K562 (cell line): Measurements from ENCODE around the gene CD55. TPM values are rescaled to one million over a fixed set of nuclear protein-coding genes. Genes with fewer than 3 reads are reported as not detected.

Experiments
- BRF1 ChIP-seq: IDR thresholded peaks from 3 replicates; pipeline ENCODE4 v1.6.1; 2011; ENCODE audit warnings: borderline replicate concordance, mild to moderate bottlenecking; ENCODE audit not compliant: insufficient read length; ENCODE audit errors: extremely low read depth
- CC2D1A ChIP-seq: fragments of 450-650 bp; IDR thresholded peaks from 2 replicates; pipeline ENCODE4 v1.6.1; 2017; ENCODE audit warnings: mild to moderate bottlenecking
- EP300 ChIP-seq: IDR thresholded peaks from 2 replicates; pipeline ENCODE4 v1.6.1; 2012; ENCODE audit warnings: low read length, improper control_type of control experiment
- FOXA3 ChIP-seq, 2 experiments: fragments of 450-650 bp in 1 of 2; sonication (generic) in 1 of 2; formaldehyde crosslinking; IDR thresholded peaks in 1 of 2; conservative IDR thresholded peaks in 1 of 2; 2 replicates each; pipeline versions ENCODE4 v1.4.0 to v1.8.0; 2020 to 2022; ENCODE audit warnings: mild to moderate bottlenecking in 2 of 2, missing genetic modification reagents in 1 of 2
- FOXK2 ChIP-seq, 2 experiments: fragments of 450-650 bp; IDR thresholded peaks in 1 of 2; conservative IDR thresholded peaks in 1 of 2; 2 replicates each; pipeline ENCODE4 v1.6.1; 2016; ENCODE audit warnings: low read depth in 2 of 2, mild to moderate bottlenecking in 1 of 2
- HEY1 ChIP-seq: fragments of 250-450 bp; sonication (Bioruptor Pico); IDR thresholded peaks from 2 replicates; pipeline ENCODE4 v1.5.0; 2020; ENCODE audit warnings: mild to moderate bottlenecking, moderate library complexity, borderline replicate concordance
- KDM2B ChIP-seq: fragments of 250-450 bp; sonication (Bioruptor Pico); IDR thresholded peaks from 2 replicates; pipeline ENCODE4 v1.8.0; 2021; ENCODE audit warnings: mild to moderate bottlenecking, moderate library complexity
- MCM5 ChIP-seq: fragments of 450-650 bp; IDR thresholded peaks from 2 replicates; pipeline ENCODE4 v1.6.1; 2016; ENCODE audit warnings: low read depth
- POLR2AphosphoS2 ChIP-seq: IDR thresholded peaks from 2 replicates; pipeline ENCODE4 v1.6.1; 2012; ENCODE audit warnings: low read length, improper control_type of control experiment
- POLR2B ChIP-seq: fragments of 450-650 bp; IDR thresholded peaks from 2 replicates; pipeline ENCODE4 v1.6.1; 2018; ENCODE audit warnings: low read depth; ENCODE audit not compliant: partially characterized antibody
- POLR3A ChIP-seq: IDR thresholded peaks from 2 replicates; pipeline ENCODE4 v1.6.1; 2011; ENCODE audit warnings: borderline replicate concordance, mild to moderate bottlenecking, moderate library complexity; ENCODE audit not compliant: insufficient read length, insufficient read depth; ENCODE audit errors: extremely low read depth
- RAD51 ChIP-seq: fragments of 450-650 bp; IDR thresholded peaks from 2 replicates; pipeline ENCODE4 v1.7.1; 2016; ENCODE audit warnings: low read depth, mild to moderate bottlenecking, borderline replicate concordance
- RB1 ChIP-seq: fragments of 450-650 bp; IDR thresholded peaks from 2 replicates; pipeline ENCODE4 v1.6.1; 2017; ENCODE audit warnings: low read depth, mild to moderate bottlenecking
- SUPT5H ChIP-seq: fragments of 450-650 bp; IDR thresholded peaks from 2 replicates; pipeline ENCODE4 v1.6.1; 2016
- XRCC5 ChIP-seq: fragments of 200-400 bp; formaldehyde crosslinking; IDR thresholded peaks from 2 replicates; pipeline ENCODE4 v1.6.1; 2017; ENCODE audit warnings: low read depth, mild to moderate bottlenecking, low read length
- ZNF707 ChIP-seq: fragments of 250-450 bp; sonication (Bioruptor Pico); conservative IDR thresholded peaks from 2 replicates; pipeline ENCODE4 v1.8.0; 2022; ENCODE audit warnings: inconsistent platforms, mild to moderate bottlenecking, moderate library complexity
- polyA plus RNA-seq, 8 experiments: library from polyadenylated mRNA; depleted of rRNA in 4 of 8; stranded (reverse) in 5 of 8; unstranded in 3 of 8; fragments of >200 nt; fragmentation: Nextera tagmentation in 2 of 8; fragmentation: Illumina TruSeq in 1 of 8; extraction: Ambion mirVana in 2 of 8; extraction: Trizol in 1 of 8; gene quantifications; 2 replicates each; pipeline versions ENCODE4 v1.2.1 to v1.2.3, GENCODE V29; 2011 to 2014; ENCODE audit warnings: inconsistent platforms in 1 of 8, missing spikeins in 1 of 8
- total RNA-seq, 7 experiments: library from RNA; depleted of rRNA in 6 of 7; stranded (reverse); fragments of >200 nt in 6 of 7; fragmentation: Illumina TruSeq in 2 of 7; extraction: Trizol in 2 of 7; gene quantifications; 2 replicates each; pipeline versions ENCODE4 v1.2.1 to v1.2.3, GENCODE V29; 2011 to 2021; ENCODE audit warnings: low replicate concordance in 1 of 7
- TF ChIP-seq, protein P1 (sequence below): fragments of 450-650 bp; IDR thresholded peaks from 2 replicates; pipeline ENCODE4 v1.6.1; 2017; ENCODE audit warnings: antibody characterized with exemption
- TF ChIP-seq, protein P2 (sequence below): sonication (generic); formaldehyde crosslinking; IDR thresholded peaks from 2 replicates; pipeline ENCODE4 v1.8.0; 2022; ENCODE audit warnings: mild to moderate bottlenecking, missing genetic modification reagents
- TF ChIP-seq, protein P3 (sequence below): fragments of 450-650 bp; formaldehyde crosslinking; IDR thresholded peaks from 2 replicates; pipeline ENCODE4 v1.4.0; 2020; ENCODE audit warnings: mild to moderate bottlenecking, moderate library complexity
- TF ChIP-seq, protein P4 (sequence below): sonication (generic); formaldehyde crosslinking; IDR thresholded peaks from 2 replicates; pipeline ENCODE4 v1.8.1; 2022; ENCODE audit warnings: missing genetic modification reagents

CD55 gene
- total and polyA plus RNA-seq, 9 of the 15 experiments (the other 6 are each of a cell fraction or from before 2014, with no cell fraction given): 17.7 to 150 (median 97.0) TPM

DNA sequence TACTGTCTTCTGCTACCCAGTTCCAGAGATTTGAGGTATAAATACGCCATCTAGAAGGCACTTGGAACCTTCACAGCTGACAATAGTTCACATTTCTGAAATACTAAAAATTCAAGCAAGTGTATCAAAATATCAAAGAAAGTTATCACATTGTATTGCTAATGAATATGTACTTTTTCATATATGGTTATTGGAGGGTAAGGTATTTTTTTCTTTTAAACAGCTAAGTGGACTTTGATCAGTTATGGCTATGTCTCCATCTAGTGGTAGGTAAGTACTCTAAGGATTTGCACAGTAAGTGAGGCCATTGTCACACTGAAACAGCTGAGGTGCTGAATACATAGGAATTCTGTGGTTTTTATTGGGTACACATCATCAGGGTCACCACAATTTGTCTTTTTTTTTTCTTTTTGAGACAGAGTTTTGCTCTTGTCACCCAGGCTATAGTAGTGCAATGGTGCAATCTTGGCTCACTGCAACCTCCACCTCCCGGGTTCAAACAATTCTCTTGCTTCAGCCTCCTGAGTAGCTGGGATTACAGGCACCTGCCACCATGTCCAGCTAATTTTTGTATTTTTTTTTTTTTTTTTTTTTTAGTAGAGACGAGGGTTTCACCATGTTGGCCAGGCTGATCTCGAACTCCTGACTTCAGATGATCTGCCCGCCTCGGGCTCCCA lies 83.5 kb downstream of the CD55 start (continued):
- TF ChIP-seq POLR2B (no peak), EP300 (no peak), RB1 (peak; percentile 29; the same call in 1 of the 2 replicates), CC2D1A (peak; percentile 85), BRF1 (no peak), KDM2B (CRISPR knock-in tag) (no peak), SUPT5H (no peak), POLR2AphosphoS2 (no peak), POLR3A (no peak), ZNF707 (CRISPR knock-in tag) (no peak), MCM5 (no peak), XRCC5 (no peak), FOXA3 (CRISPR knock-in tag; conservative IDR thresholded peaks at IDR 0.05 in 1 of 2, IDR thresholded peaks at IDR 0.05 in 1 of 2) (no peak), FOXK2 (conservative IDR thresholded peaks at IDR 0.05 in 1 of 2, IDR thresholded peaks at IDR 0.05 in 1 of 2; ENCODE audit: low read depth in 2 of 2) (0 out of 4 replicates have a peak, but pooled peaks of 1 of the 2 experiments have one; percentile 40), RAD51 (no peak), HEY1 (CRISPR knock-in tag) (no peak)
- TF ChIP-seq, protein P1, sequence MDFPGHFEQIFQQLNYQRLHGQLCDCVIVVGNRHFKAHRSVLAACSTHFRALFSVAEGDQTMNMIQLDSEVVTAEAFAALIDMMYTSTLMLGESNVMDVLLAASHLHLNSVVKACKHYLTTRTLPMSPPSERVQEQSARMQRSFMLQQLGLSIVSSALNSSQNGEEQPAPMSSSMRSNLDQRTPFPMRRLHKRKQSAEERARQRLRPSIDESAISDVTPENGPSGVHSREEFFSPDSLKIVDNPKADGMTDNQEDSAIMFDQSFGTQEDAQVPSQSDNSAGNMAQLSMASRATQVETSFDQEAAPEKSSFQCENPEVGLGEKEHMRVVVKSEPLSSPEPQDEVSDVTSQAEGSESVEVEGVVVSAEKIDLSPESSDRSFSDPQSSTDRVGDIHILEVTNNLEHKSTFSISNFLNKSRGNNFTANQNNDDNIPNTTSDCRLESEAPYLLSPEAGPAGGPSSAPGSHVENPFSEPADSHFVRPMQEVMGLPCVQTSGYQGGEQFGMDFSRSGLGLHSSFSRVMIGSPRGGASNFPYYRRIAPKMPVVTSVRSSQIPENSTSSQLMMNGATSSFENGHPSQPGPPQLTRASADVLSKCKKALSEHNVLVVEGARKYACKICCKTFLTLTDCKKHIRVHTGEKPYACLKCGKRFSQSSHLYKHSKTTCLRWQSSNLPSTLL: no peak
- TF ChIP-seq, protein P2, sequence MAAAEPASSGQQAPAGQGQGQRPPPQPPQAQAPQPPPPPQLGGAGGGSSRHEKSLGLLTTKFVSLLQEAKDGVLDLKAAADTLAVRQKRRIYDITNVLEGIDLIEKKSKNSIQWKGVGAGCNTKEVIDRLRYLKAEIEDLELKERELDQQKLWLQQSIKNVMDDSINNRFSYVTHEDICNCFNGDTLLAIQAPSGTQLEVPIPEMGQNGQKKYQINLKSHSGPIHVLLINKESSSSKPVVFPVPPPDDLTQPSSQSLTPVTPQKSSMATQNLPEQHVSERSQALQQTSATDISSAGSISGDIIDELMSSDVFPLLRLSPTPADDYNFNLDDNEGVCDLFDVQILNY (CRISPR knock-in tag): no peak
- TF ChIP-seq, protein P3, sequence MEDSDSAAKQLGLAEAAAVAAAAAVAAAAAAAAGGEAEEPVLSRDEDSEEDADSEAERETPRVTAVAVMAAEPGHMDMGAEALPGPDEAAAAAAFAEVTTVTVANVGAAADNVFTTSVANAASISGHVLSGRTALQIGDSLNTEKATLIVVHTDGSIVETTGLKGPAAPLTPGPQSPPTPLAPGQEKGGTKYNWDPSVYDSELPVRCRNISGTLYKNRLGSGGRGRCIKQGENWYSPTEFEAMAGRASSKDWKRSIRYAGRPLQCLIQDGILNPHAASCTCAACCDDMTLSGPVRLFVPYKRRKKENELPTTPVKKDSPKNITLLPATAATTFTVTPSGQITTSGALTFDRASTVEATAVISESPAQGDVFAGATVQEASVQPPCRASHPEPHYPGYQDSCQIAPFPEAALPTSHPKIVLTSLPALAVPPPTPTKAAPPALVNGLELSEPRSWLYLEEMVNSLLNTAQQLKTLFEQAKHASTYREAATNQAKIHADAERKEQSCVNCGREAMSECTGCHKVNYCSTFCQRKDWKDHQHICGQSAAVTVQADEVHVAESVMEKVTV (CRISPR knock-in tag): peak; percentile 92
- TF ChIP-seq, protein P4, sequence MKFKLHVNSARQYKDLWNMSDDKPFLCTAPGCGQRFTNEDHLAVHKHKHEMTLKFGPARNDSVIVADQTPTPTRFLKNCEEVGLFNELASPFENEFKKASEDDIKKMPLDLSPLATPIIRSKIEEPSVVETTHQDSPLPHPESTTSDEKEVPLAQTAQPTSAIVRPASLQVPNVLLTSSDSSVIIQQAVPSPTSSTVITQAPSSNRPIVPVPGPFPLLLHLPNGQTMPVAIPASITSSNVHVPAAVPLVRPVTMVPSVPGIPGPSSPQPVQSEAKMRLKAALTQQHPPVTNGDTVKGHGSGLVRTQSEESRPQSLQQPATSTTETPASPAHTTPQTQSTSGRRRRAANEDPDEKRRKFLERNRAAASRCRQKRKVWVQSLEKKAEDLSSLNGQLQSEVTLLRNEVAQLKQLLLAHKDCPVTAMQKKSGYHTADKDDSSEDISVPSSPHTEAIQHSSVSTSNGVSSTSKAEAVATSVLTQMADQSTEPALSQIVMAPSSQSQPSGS (CRISPR knock-in tag): no peak
